ENCODE data around the gene MIER3.

MIER3 gene

GRCh38 chr5:56917534-56917933, 34.4 kb downstream of the MIER3 start:
- H2BK5ac ChIP-seq (ENCODE audit: low read length), result no peak overlapping the region
- no peak for DNase-seq
- H3K79me1 ChIP-seq (ENCODE audit: low read length), result no peaks in the 10 kb centered on the region
- no peak overlapping the region for H2AK5ac ChIP-seq (ENCODE audit: low read length)
- no CpG with 5 or more reads among the region's 2 CpGs for WGBS (ENCODE audit: extremely low coverage, insufficient coverage, low lambda C conversion rate)
- no peak overlapping the region for H3K56ac ChIP-seq (ENCODE audit: low read length)
- H3K18ac ChIP-seq (ENCODE audit: low read length), result no peak overlapping the region
- H3K4me3 ChIP-seq (ENCODE audit: low read length), result no peak overlapping the region
- H3K79me2 ChIP-seq (ENCODE audit: control insufficient read depth, insufficient read depth, low read length), result no peaks in the 10 kb centered on the region
- H4K5ac ChIP-seq (ENCODE audit: low read length), result no peak overlapping the region
- H3K4me2 ChIP-seq (ENCODE audit: low read length), result no peak overlapping the region
- peaks cover 3% of the 10 kb centered on the region for H3K36me3 ChIP-seq (ENCODE audit: control insufficient read depth, insufficient read depth, low read length)
- no peaks in the 10 kb centered on the region for H3K27me3 ChIP-seq (ENCODE audit: insufficient read depth, low read length, poor library complexity)
- H2BK120ac ChIP-seq (ENCODE audit: low read depth, low read length), result no peak overlapping the region
- no peak overlapping the region for H3K9ac ChIP-seq (ENCODE audit: low read length)
- no peak overlapping the region for H4K8ac ChIP-seq (ENCODE audit: low read depth, low read length)
- no peak overlapping the region for H2BK15ac ChIP-seq (replicated peaks; ENCODE audit: low read depth)
- H3K23ac ChIP-seq (ENCODE audit: low read length), result no peak overlapping the region
- no peaks in the 10 kb centered on the region for H3K4me1 ChIP-seq (ENCODE audit: control insufficient read depth, low read depth, low read length)
- H3K4ac ChIP-seq (ENCODE audit: low read depth, low read length), result no peak overlapping the region
- no peak overlapping the region for H3K27ac ChIP-seq (ENCODE audit: low read depth, low read length)

- H3K27ac ChIP-seq (ENCODE audit: low read depth, low read length), result no peak overlapping the region
- no peak overlapping the region for H2AK5ac ChIP-seq (ENCODE audit: low read length)
- no peak overlapping the region for H2BK5ac ChIP-seq (ENCODE audit: low read length)
- DNase-seq, result no peak
- no peaks in the 10 kb centered on the region for H3K36me3 ChIP-seq (ENCODE audit: control insufficient read depth, insufficient read depth, low read length)
- no peaks in the 10 kb centered on the region for H3K27me3 ChIP-seq (ENCODE audit: insufficient read depth, low read length, poor library complexity)
- no peak overlapping the region for H3K18ac ChIP-seq (ENCODE audit: low read length)
- H3K4me2 ChIP-seq (ENCODE audit: low read length), result no peak overlapping the region
- no CpG with 5 or more reads among the region's 2 CpGs for WGBS (ENCODE audit: extremely low coverage, insufficient coverage, low lambda C conversion rate)
- H3K9ac ChIP-seq (ENCODE audit: low read length), result no peak overlapping the region
- no peak overlapping the region for H3K56ac ChIP-seq (ENCODE audit: low read length)
- no peak overlapping the region for H3K23ac ChIP-seq (ENCODE audit: low read length)
- H3K4me3 ChIP-seq (ENCODE audit: low read length), result no peak overlapping the region
- no peak overlapping the region for H4K8ac ChIP-seq (ENCODE audit: low read depth, low read length)
- H3K79me1 ChIP-seq (ENCODE audit: low read length), result no peaks in the 10 kb centered on the region
- H2BK15ac ChIP-seq (replicated peaks; ENCODE audit: low read depth), result no peak overlapping the region
- H3K79me2 ChIP-seq (ENCODE audit: control insufficient read depth, insufficient read depth, low read length), result no peaks in the 10 kb centered on the region
- no peak overlapping the region for H3K4ac ChIP-seq (ENCODE audit: low read depth, low read length)
- H3K4me1 ChIP-seq (ENCODE audit: control insufficient read depth, low read depth, low read length), result peaks cover 2% of the 10 kb centered on the region
- H2BK120ac ChIP-seq (ENCODE audit: low read depth, low read length), result no peak overlapping the region
- no peak overlapping the region for H4K5ac ChIP-seq (ENCODE audit: low read length)
Measured at GRCh38 chr5:56914678-56915077, 37.2 kb downstream of the MIER3 start.

- Histone ChIP-seq H3K4me1 (ENCODE audit: control insufficient read depth, low read depth, low read length) (peaks cover 2% of the 10 kb centered on the region), H4K5ac (ENCODE audit: low read length) (no peak overlapping the region), H3K79me1 (ENCODE audit: low read length) (no peaks in the 10 kb centered on the region), H3K9ac (ENCODE audit: low read length) (no peak overlapping the region), H3K23ac (ENCODE audit: low read length) (no peak overlapping the region), H3K18ac (ENCODE audit: low read length) (no peak overlapping the region), H3K36me3 (ENCODE audit: control insufficient read depth, insufficient read depth, low read length) (no peaks in the 10 kb centered on the region), H2AK5ac (ENCODE audit: low read length) (no peak overlapping the region), H3K4ac (ENCODE audit: low read depth, low read length) (no peak overlapping the region), H4K8ac (ENCODE audit: low read depth, low read length) (no peak overlapping the region), H2BK120ac (ENCODE audit: low read depth, low read length) (no peak overlapping the region), H3K79me2 (ENCODE audit: control insufficient read depth, insufficient read depth, low read length) (no peaks in the 10 kb centered on the region), H3K4me3 (ENCODE audit: low read length) (no peak overlapping the region), H3K56ac (ENCODE audit: low read length) (no peak overlapping the region), H2BK5ac (ENCODE audit: low read length) (no peak overlapping the region), H2BK15ac (replicated peaks; ENCODE audit: low read depth) (no peak overlapping the region), H3K27ac (ENCODE audit: low read depth, low read length) (no peak overlapping the region), H3K27me3 (ENCODE audit: insufficient read depth, low read length, poor library complexity) (no peaks in the 10 kb centered on the region), H3K4me2 (ENCODE audit: low read length) (no peak overlapping the region)
- no peak for DNase-seq
- WGBS (ENCODE audit: extremely low coverage, insufficient coverage, low lambda C conversion rate), result no CpG with 5 or more reads among the region's 3 CpGs
Measured at GRCh38 chr5:56913766-56914165, 38.2 kb downstream of the MIER3 start.

GRCh38 chr5:56910210-56910965, 41.5 kb downstream of the MIER3 start:
- H2BK15ac ChIP-seq (replicated peaks; ENCODE audit: low read depth), result no peak overlapping the region

GRCh38 chr5:56909294-56910209, 42.4 kb downstream of the MIER3 start, which contains the start of gene SETD9:
Gene SETD9, plus strand, starts transcription at chr5:56909596. Its CDS starts 50 bp downstream, at chr5:56909646.
- Histone ChIP-seq H4K8ac (ENCODE audit: low read depth, low read length) (no peak within 1 kb of the TSS), H2AK5ac (ENCODE audit: low read length) (no peak within 1 kb of the TSS), H3K4me3 (ENCODE audit: low read length) (peak within 1 kb of the TSS; percentile 62), H3K56ac (ENCODE audit: low read length) (peak within 1 kb of the TSS; percentile 98), H3K27me3 (ENCODE audit: insufficient read depth, low read length, poor library complexity) (no peaks in the 10 kb centered on the region), H3K27ac (ENCODE audit: low read depth, low read length) (peak within 1 kb of the TSS; percentile 77), H2BK120ac (ENCODE audit: low read depth, low read length) (no peak within 1 kb of the TSS), H3K4ac (ENCODE audit: low read depth, low read length) (peak within 1 kb of the TSS; percentile 85), H3K4me2 (ENCODE audit: low read length) (peak within 1 kb of the TSS; percentile 86), H2BK15ac (replicated peaks; ENCODE audit: low read depth) (no peak within 1 kb of the TSS), H3K79me2 (ENCODE audit: control insufficient read depth, insufficient read depth, low read length) (no peaks in the 10 kb centered on the region), H3K18ac (ENCODE audit: low read length) (peak within 1 kb of the TSS; percentile 82), H3K23ac (ENCODE audit: low read length) (peak within 1 kb of the TSS; percentile 92), H3K36me3 (ENCODE audit: control insufficient read depth, insufficient read depth, low read length) (no peaks in the 10 kb centered on the region), H2BK5ac (ENCODE audit: low read length) (peak within 1 kb of the TSS; percentile 69), H3K79me1 (ENCODE audit: low read length) (no peaks in the 10 kb centered on the region), H3K9ac (ENCODE audit: low read length) (peak within 1 kb of the TSS; percentile 90), H4K5ac (ENCODE audit: low read length) (no peak within 1 kb of the TSS), H3K4me1 (ENCODE audit: control insufficient read depth, low read depth, low read length) (peaks cover 2% of the 10 kb centered on the region)
- DNase-seq, result peak; percentile 98
- no CpG with 5 or more reads among the region's 84 CpGs for WGBS (ENCODE audit: extremely low coverage, insufficient coverage, low lambda C conversion rate)

More at GRCh38 chr5:56910210-56910965, 41.5 kb downstream of the MIER3 start:
- H4K8ac ChIP-seq (ENCODE audit: low read depth, low read length), result no peak overlapping the region
- H2BK5ac ChIP-seq (ENCODE audit: low read length), result peak overlapping the region; percentile 1
- H3K4me3 ChIP-seq (ENCODE audit: low read length), result peak overlapping the region; percentile 52
- H3K27ac ChIP-seq (ENCODE audit: low read depth, low read length), result peak overlapping the region; percentile 55
- no peaks in the 10 kb centered on the region for H3K27me3 ChIP-seq (ENCODE audit: insufficient read depth, low read length, poor library complexity)
- H3K4me1 ChIP-seq (ENCODE audit: control insufficient read depth, low read depth, low read length), result peaks cover 2% of the 10 kb centered on the region
- peak; percentile 60 for DNase-seq
- H3K56ac ChIP-seq (ENCODE audit: low read length), result peak overlapping the region; percentile 85
- no peaks in the 10 kb centered on the region for H3K36me3 ChIP-seq (ENCODE audit: control insufficient read depth, insufficient read depth, low read length)
- peak overlapping the region; percentile 47 for H3K4me2 ChIP-seq (ENCODE audit: low read length)
- peak overlapping the region; percentile 90 for H3K9ac ChIP-seq (ENCODE audit: low read length)
- no peaks in the 10 kb centered on the region for H3K79me1 ChIP-seq (ENCODE audit: low read length)
- no peak overlapping the region for H2BK120ac ChIP-seq (ENCODE audit: low read depth, low read length)
- WGBS (ENCODE audit: extremely low coverage, insufficient coverage, low lambda C conversion rate), result no CpG with 5 or more reads among the region's 29 CpGs
- no peak overlapping the region for H3K23ac ChIP-seq (ENCODE audit: low read length)
- H3K79me2 ChIP-seq (ENCODE audit: control insufficient read depth, insufficient read depth, low read length), result no peaks in the 10 kb centered on the region
- no peak overlapping the region for H2AK5ac ChIP-seq (ENCODE audit: low read length)
- H4K5ac ChIP-seq (ENCODE audit: low read length), result peak overlapping the region; percentile 53
- peak overlapping the region; percentile 82 for H3K18ac ChIP-seq (ENCODE audit: low read length)
- H3K4ac ChIP-seq (ENCODE audit: low read depth, low read length), result peak overlapping the region; percentile 85

All from mesendoderm (in vitro differentiated cells).